Neural crest cell (in vitro differentiated cells): ENCODE measurements around the gene RALBP1. TPM values are rescaled to one million over a fixed set of nuclear protein-coding genes. Genes with fewer than 3 reads are reported as not detected.

Source experiments
- DNase-seq: peaks from one replicate; pipeline ENCODE4 v3.0.0; 2021; ENCODE audit warnings: low read depth, mixed read lengths, low spot score
- H3K27ac Mint-ChIP-seq: one replicate; pipeline ENCODE4 v1.8.0; 2021; ENCODE audit warnings: mild to moderate bottlenecking, mixed read lengths; ENCODE audit not compliant: unreplicated experiment
- H3K27me3 Mint-ChIP-seq: 2 replicates; pipeline ENCODE4 v1.8.0; 2021; ENCODE audit warnings: low read depth, mild to moderate bottlenecking, mixed read lengths
- H3K36me3 Mint-ChIP-seq: 2 replicates; pipeline ENCODE4 v1.8.0; 2021; ENCODE audit warnings: low read depth, mild to moderate bottlenecking, mixed read lengths
- H3K4me1 Mint-ChIP-seq: 2 replicates; pipeline ENCODE4 v1.8.0; 2021; ENCODE audit warnings: mixed read lengths
- H3K4me3 Mint-ChIP-seq: one replicate; pipeline ENCODE4 v1.8.0; 2021; ENCODE audit warnings: mild to moderate bottlenecking, mixed read lengths
- H3K9me3 Mint-ChIP-seq: 2 replicates; pipeline ENCODE4 v1.8.0; 2021; ENCODE audit warnings: mixed read lengths
- CTCF ChIP-seq: fragments of 200-600 bp; sonication (generic); conservative IDR thresholded peaks from 2 replicates; pipeline ENCODE4 v1.5.0; 2021; ENCODE audit warnings: antibody characterized with exemption, mild to moderate bottlenecking
- total RNA-seq: library from RNA; stranded (reverse); gene quantifications from 2 replicates; pipeline ENCODE4 v1.2.1, GENCODE V29; 2021

RALBP1 gene
- total RNA-seq, 1 donor from 2014 or later: 47.0 TPM

GRCh38 chr18:9507565-9508088, 32.3 kb downstream of the RALBP1 start:
- Mint-ChIP-seq H3K27ac (no peak overlapping the region), H3K36me3 (peaks cover 10% of the 10 kb centered on the region), H3K4me3 (no peak overlapping the region), H3K4me1 (no peaks in the 10 kb centered on the region), H3K27me3 (no peaks in the 10 kb centered on the region), H3K9me3 (peaks cover 4% of the 10 kb centered on the region)
- no peak for TF ChIP-seq CTCF
- DNase-seq: no peak

- Mint-ChIP-seq H3K27me3 (no peaks in the 10 kb centered on the region), H3K36me3 (peaks cover 1% of the 10 kb centered on the region), H3K9me3 (no peaks in the 10 kb centered on the region), H3K4me1 (no peaks in the 10 kb centered on the region), H3K4me3 (no peak overlapping the region), H3K27ac (peak overlapping the region; percentile 7)
- no peak for DNase-seq
- TF ChIP-seq CTCF: no peak
Observed at GRCh38 chr18:9508446-9509025, 33.2 kb downstream of the RALBP1 start.

- DNase-seq: no peak
- no peak overlapping the region for H3K4me3 Mint-ChIP-seq
- H3K27me3 Mint-ChIP-seq: no peaks in the 10 kb centered on the region
- H3K36me3 Mint-ChIP-seq: no peaks in the 10 kb centered on the region
- TF ChIP-seq CTCF: no peak
- no peaks in the 10 kb centered on the region for H3K9me3 Mint-ChIP-seq
- H3K27ac Mint-ChIP-seq: no peak overlapping the region
- no peaks in the 10 kb centered on the region for H3K4me1 Mint-ChIP-seq
Observed at GRCh38 chr18:9513971-9514512, 38.7 kb downstream of the RALBP1 start.

GRCh38 chr18:9516437-9517064, 41.2 kb downstream of the RALBP1 start:
- peak; percentile 90 for TF ChIP-seq CTCF
- Mint-ChIP-seq H3K27ac (no peak overlapping the region), H3K4me3 (no peak overlapping the region), H3K4me1 (no peaks in the 10 kb centered on the region), H3K9me3 (no peaks in the 10 kb centered on the region), H3K27me3 (no peaks in the 10 kb centered on the region), H3K36me3 (no peaks in the 10 kb centered on the region)
- no peak for DNase-seq

- H3K27me3 Mint-ChIP-seq: no peaks in the 10 kb centered on the region
- H3K4me1 Mint-ChIP-seq: no peaks in the 10 kb centered on the region
- H3K36me3 Mint-ChIP-seq: no peaks in the 10 kb centered on the region
- H3K27ac Mint-ChIP-seq: no peak overlapping the region
- no peak for DNase-seq
- no peaks in the 10 kb centered on the region for H3K9me3 Mint-ChIP-seq
- no peak overlapping the region for H3K4me3 Mint-ChIP-seq
- TF ChIP-seq CTCF: no peak
Observed at GRCh38 chr18:9517869-9518268, 42.6 kb downstream of the RALBP1 start.
